Activated T-cell treated with anti-CD3 and anti-CD28 coated beads for 1 hour (primary cell): ENCODE results near the gene EIF4G3.
"Not testable (repeated sequence)": the region's sequence is repeated elsewhere in the genome, so short reads cannot be mapped to it uniquely, and the experiment has no call there.

ENCODE experiments used
- DNase-seq: peaks from one replicate; pipeline ENCODE4 v3.0.0-alpha.2; 2020; ENCODE audit warnings: low read depth

Gene EIF4G3

GRCh38 chr1:20947409-20947808 lies 229.3 kb downstream of the EIF4G3 start:
- no peak for DNase-seq

GRCh38 chr1:20936621-20937020 lies 240.1 kb downstream of the EIF4G3 start:
- DNase-seq, result no peak

GRCh38 chr1:20936216-20936615 lies 240.5 kb downstream of the EIF4G3 start:
- DNase-seq, result no peak

GRCh38 chr1:20935717-20936116 lies 241.0 kb downstream of the EIF4G3 start:
- DNase-seq, result no peak

GRCh38 chr1:20932437-20932977 lies 244.2 kb downstream of the EIF4G3 start:
- DNase-seq, result no peak

GRCh38 chr1:20931930-20932436 lies 244.7 kb downstream of the EIF4G3 start:
- no peak for DNase-seq

GRCh38 chr1:20930427-20930826 lies 246.3 kb downstream of the EIF4G3 start:
- no peak for DNase-seq

GRCh38 chr1:20928146-20928545 lies 248.6 kb downstream of the EIF4G3 start:
- DNase-seq, result no peak

GRCh38 chr1:20921285-20921684 lies 255.4 kb downstream of the EIF4G3 start:
- no peak for DNase-seq

- no peak for DNase-seq
These were observed 263.5 kb downstream of the EIF4G3 start for GRCh38 chr1:20913242-20913641.

GRCh38 chr1:20907526-20907925 lies 269.2 kb downstream of the EIF4G3 start:
- DNase-seq, result not testable (repeated sequence)

- no peak for DNase-seq
These were observed 273.3 kb downstream of the EIF4G3 start for GRCh38 chr1:20903437-20903836.

GRCh38 chr1:20900056-20900455 lies 276.6 kb downstream of the EIF4G3 start:
- no peak for DNase-seq

GRCh38 chr1:20899154-20899972 lies 277.3 kb downstream of the EIF4G3 start:
- no peak for DNase-seq

- no peak for DNase-seq
These were observed 279.9 kb downstream of the EIF4G3 start for GRCh38 chr1:20896826-20897225.

GRCh38 chr1:20893931-20894330 lies 282.8 kb downstream of the EIF4G3 start:
- no peak for DNase-seq

- no peak for DNase-seq
These were observed 285.6 kb downstream of the EIF4G3 start for GRCh38 chr1:20891091-20891490.

GRCh38 chr1:20887246-20887645 lies 289.5 kb downstream of the EIF4G3 start:
- no peak for DNase-seq

GRCh38 chr1:20885121-20885520 lies 291.6 kb downstream of the EIF4G3 start:
- no peak for DNase-seq

- no peak for DNase-seq
These were observed 292.2 kb downstream of the EIF4G3 start for GRCh38 chr1:20884513-20884912.

GRCh38 chr1:20883766-20884165 lies 292.9 kb downstream of the EIF4G3 start:
- no peak for DNase-seq

GRCh38 chr1:20882837-20883236 lies 293.9 kb downstream of the EIF4G3 start:
- no peak for DNase-seq

- no peak for DNase-seq
These were observed 297.9 kb downstream of the EIF4G3 start for GRCh38 chr1:20878799-20879198.
